ENCODE data around the gene SLC24A4.

SLC24A4 gene

GRCh38 chr14:92404938-92405337 lies 82.0 kb downstream of the SLC24A4 start:
- DNase-seq, result no peak

GRCh38 chr14:92407410-92407809 lies 84.4 kb downstream of the SLC24A4 start:
- no peak for DNase-seq

- no peak for DNase-seq
Measured at GRCh38 chr14:92409043-92409442, 86.1 kb downstream of the SLC24A4 start.

DNA sequence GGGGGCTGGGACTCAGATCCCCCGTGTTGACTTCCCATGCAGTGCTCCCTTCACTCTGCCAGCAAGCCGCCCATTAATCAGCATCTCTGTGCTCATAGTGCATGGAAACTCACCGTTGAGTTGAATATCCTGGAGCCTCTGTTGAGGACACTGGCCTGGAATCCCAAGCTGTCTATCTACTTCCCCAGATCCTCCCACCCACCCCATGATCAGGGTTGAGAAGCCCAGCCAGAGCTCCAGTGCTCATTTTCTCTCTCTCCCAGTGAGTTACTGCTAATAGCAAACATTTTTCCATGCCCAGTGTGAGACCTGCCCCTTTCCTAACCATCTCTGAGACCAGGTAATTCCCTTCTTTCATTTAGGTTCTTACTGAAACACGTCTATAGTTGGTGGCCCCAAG lies 88.2 kb downstream of the SLC24A4 start:
- DNase-seq, result no peak

DNA sequence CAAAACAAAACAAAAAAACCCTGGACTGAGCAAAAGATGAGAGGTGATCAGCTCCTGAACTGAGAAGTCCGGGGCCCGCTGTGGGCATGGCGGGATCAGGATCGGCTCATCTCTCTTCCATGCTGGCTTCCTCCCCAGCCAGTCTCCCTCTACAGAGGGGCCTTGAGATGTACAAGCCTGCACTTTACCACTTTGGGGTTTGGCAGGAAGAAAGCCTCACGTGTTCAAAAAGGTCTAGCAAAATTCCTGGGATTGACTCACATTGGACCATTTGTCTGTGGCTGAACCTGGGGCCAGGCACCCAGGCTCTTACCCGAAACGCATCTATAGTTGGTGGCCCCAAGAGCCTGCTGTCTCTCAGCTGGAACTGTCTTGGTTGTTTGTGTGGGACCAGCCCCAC lies 89.0 kb downstream of the SLC24A4 start:
- DNase-seq, result no peak

- DNase-seq, result no peak
Measured at GRCh38 chr14:92412912-92413311, 89.9 kb downstream of the SLC24A4 start.

DNA sequence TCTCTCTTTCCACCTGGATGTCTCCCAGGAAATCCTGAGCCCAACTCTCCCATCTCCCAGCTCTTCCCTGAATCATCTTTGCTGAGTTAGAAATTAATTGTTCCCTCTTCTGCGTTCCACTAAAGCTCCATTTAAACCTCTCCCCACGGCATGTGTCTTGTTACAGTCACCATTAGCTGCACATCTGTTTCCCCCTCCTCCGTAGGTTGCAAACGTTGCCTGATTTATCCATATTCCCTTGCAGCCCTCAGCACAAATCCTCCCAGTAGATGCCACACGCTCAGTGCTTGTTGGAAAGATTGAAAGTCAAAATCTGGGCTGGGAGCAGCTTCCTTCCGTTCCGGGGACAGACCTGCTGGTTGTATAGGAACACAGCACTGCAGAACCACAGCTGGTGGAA lies 90.4 kb downstream of the SLC24A4 start:
- DNase-seq, result no peak

GRCh38 chr14:92414690-92415445 lies 91.9 kb downstream of the SLC24A4 start:
- DNase-seq, result no peak

DNA sequence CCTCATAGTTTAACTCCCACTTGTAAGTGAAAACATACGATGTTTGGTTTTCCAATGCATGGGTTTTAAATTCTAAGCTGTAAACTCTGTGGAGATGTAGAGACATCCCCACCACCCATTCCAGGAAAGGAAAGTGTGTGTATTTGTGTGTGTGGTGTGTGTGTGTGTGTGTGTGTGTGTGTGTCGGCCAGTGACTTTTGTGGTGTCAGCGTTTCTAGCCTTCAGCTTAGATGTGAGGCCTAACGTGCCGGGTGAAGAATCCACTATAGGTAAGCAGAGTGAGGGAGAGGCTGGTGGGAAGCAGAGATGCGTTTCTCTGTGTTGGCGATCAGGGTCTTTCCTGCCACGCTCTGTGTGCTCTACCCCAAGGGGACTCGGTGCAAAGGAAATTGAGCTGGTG lies 93.0 kb downstream of the SLC24A4 start:
- no peak for DNase-seq

DNA sequence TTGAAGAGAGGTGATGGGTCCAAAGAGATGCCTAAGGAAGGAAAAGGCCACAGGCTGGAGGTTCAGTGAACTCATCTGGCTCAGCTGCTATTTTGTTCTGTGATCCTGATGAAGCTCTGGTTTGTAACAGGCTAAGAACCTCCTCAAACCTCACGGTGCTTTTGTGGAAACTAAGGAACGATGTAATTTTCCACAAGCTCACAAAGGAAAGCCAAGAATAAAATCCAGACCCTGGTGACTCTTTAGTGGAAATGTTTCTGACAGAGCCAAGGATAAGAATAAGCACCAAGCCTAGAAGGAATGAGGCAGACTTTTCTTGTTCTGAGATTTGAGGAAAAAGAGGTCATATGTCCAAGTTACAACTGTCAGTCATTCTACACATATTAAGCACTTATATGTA lies 93.6 kb downstream of the SLC24A4 start:
- no peak for DNase-seq

- peak; percentile 39 for DNase-seq
Measured at GRCh38 chr14:92417759-92418158, 94.8 kb downstream of the SLC24A4 start.

- no peak for DNase-seq
Measured at GRCh38 chr14:92421751-92422150, 98.8 kb downstream of the SLC24A4 start.

DNA sequence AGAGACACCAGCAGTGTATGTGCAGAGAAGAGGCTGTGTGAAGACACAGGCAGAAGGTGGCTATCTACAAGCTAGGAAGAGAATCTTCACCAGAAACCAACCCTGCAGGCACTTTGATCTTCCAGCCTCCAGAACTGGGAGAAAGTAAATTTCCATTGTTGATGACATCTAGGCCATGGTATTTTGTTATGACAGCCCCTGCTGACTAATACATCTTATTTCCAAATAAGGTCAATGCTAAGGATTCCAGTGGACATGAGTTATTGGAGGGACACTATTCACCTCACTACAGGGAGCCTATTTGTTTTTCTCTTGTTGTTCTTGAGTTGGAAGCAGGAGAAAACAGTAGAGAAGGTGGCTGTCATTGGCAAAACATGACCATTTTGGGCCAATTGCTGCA lies 102.1 kb downstream of the SLC24A4 start:
- DNase-seq, result no peak

DNA sequence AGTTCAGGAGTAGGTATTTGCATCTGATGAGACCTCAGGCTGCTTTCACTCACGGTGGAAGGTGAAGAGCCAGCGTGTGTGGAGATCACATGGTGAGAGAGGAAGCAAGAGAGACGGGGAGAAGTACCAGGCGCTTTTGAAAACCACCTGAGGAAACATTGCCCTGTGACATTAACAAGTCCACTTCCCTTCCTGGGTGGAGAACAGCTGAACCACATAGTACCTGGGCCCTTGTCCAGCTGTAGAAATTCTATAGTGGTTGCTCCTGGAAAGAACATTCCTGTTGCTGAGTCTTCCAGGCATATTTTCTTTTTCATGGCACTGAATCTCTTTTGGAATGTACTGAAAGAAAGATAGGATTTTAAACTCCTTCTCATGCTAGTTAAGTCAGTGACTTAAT lies 103.3 kb downstream of the SLC24A4 start:
- no peak for DNase-seq

- no peak for DNase-seq
Measured at GRCh38 chr14:92427096-92427495, 104.1 kb downstream of the SLC24A4 start.

- DNase-seq, result no peak
Measured at GRCh38 chr14:92430686-92431085, 107.7 kb downstream of the SLC24A4 start.

- no peak for DNase-seq
Measured at GRCh38 chr14:92431199-92431725, 108.3 kb downstream of the SLC24A4 start.

- no peak for DNase-seq
Measured at GRCh38 chr14:92433407-92433806, 110.4 kb downstream of the SLC24A4 start.

DNA sequence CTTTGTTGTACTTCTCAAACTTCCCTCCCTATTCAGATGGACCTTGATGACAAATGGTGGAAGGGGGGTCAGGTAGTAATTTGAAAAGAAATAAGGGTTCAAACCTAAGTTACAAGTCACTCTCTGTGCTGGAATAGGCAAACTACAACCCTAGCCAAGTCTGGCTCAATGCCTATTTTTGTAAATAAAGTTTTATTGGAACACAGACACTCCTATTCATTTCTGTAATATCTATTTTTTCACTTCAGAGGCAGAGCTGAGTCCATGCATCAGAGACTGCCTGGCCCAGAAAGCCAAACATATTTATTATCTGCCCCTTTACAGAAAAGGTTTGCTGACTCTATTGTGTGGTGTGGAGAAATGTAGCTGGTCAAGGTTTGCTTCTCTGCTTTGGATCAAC lies 112.2 kb downstream of the SLC24A4 start:
- no peak for DNase-seq

- DNase-seq, result no peak
Measured at GRCh38 chr14:92436115-92436776, 113.3 kb downstream of the SLC24A4 start.

- no peak for DNase-seq
Measured at GRCh38 chr14:92437309-92437708, 114.3 kb downstream of the SLC24A4 start.

GRCh38 chr14:92437729-92438285 lies 114.8 kb downstream of the SLC24A4 start:
- no peak for DNase-seq

DNA sequence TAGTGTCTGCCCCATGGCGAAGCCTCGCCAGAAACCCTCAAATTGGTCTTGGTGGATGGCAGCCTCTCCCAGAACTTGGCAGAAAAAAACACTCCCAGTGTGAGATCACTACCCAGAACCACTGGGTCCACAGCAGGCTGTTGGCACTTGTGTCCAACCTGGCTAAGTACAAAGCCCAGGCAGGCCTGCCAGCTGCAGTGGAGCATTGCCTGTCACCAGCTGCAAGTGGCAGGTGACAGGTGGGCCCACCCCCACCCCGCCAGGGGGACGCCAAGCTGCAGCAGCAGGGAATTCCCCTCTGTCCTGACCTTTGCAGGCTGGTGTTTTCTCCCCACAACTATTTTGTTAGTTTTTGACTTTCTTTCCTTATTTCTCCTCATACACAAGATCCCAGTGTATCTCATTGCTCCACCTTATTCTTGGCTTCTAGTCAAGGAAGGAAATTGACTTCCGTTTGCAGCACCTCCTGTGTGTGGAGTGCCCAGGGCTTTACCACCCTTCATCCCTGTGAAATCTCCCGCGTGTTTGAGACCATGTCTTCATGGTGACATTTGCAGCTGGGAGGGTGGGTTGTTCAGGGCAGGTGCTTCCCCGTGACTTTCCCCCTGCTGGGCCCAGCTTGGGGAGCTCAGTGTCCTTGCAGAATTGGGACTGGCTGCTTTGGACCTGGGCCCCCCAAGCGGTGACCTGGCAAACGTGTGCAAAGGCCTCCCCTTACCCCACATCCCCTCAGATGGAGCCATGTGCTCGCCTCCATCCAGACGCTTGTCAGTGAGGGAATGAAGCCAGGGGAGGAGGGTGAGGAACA lies 116.8 kb downstream of the SLC24A4 start:
- no peak for DNase-seq
